ENCODE results near the gene TBK1. TPM values are rescaled to one million over a fixed set of nuclear protein-coding genes. Genes with fewer than 3 reads are reported as not detected.

The TBK1 gene
- polyA plus RNA-seq, 2 of the 4 experiments (the other 2 are of a cell fraction), result 29.3 to 52.5 TPM

- DNase-seq (ENCODE audit: low read depth in 1 of 2, low spot score in 1 of 2) (peak; percentile 46 to 72), ATAC-seq (peak; percentile 41 to 67; a peak in 4 of 6 replicates), FAIRE-seq (no peak)
- 2% methylated on average over 16 of the region's 16 CpGs for WGBS (ENCODE audit: missing lambda C conversion rate)
- ChIA-PET POLR2A (interaction anchor here (0.7 kb wide), 1 partner anchor 17 kb away, joined by 4 read pairs; no protein-coding TSS in a partner anchor), CTCF (interaction anchor here (1.2 kb wide), 1 partner anchor 11 kb away, joined by 6 read pairs; no protein-coding TSS in a partner anchor)
- H3K27ac ChIP-seq, result peak overlapping the region; percentile 96 to 97
- H3K4me1 ChIP-seq, result peaks cover 18% of the 10 kb centered on the region; the same call in 2 of the 3 replicates
- H3K9me3 ChIP-seq, result no peaks in the 10 kb centered on the region
- no peak for TF ChIP-seq CBX8 (IDR thresholded peaks at IDR 0.05)
- TF ChIP-seq CBX2 (IDR thresholded peaks at IDR 0.05; ENCODE audit: borderline replicate concordance, low read depth), result no peak
- no peak for TF ChIP-seq BCL3 (IDR thresholded peaks at IDR 0.05)
- 0 out of 2 replicates have a peak, but pooled peaks have one; percentile 37 for TF ChIP-seq HOXA7 (CRISPR knock-in tag; IDR thresholded peaks at IDR 0.05)
- TF ChIP-seq EHF (CRISPR knock-in tag; IDR thresholded peaks at IDR 0.05), result no peak
- TF ChIP-seq MAFK (IDR thresholded peaks at IDR 0.05; ENCODE audit: partially characterized antibody), result peak; percentile 95
- TF ChIP-seq FOSL2 (IDR thresholded peaks at IDR 0.05), result no peak
- TF ChIP-seq FOSL2 (CRISPR knock-in tag; IDR thresholded peaks at IDR 0.05), result peak; percentile 61
- TF ChIP-seq NFE2L2 (conservative IDR thresholded peaks at IDR 0.05; ENCODE audit: low read length), result peak; percentile 73
- peak overlapping the region; percentile 67 for H3K4me3 ChIP-seq
- peak overlapping the region; percentile 84 for H3K4me2 ChIP-seq
Measured at GRCh38 chr12:64452559-64453329, 824 bp downstream of the TBK1 start.

GRCh38 chr12:64455506-64455905, 3.6 kb downstream of the TBK1 start:
- 92% methylated on average over 1 of the region's 1 CpG for WGBS (ENCODE audit: missing lambda C conversion rate)
- ATAC-seq (no peak), DNase-seq (ENCODE audit: low read depth in 1 of 2, low spot score in 1 of 2) (no peak), FAIRE-seq (no peak)
- Histone ChIP-seq H3K27ac (no peak overlapping the region), H3K4me3 (no peak overlapping the region), H3K4me1 (peaks cover 33% of the 10 kb centered on the region), H3K4me2 (peak overlapping the region; percentile 2; the same call in 1 of the 3 replicates), H3K9me3 (no peaks in the 10 kb centered on the region)
- TF ChIP-seq RARB (CRISPR knock-in tag; IDR thresholded peaks at IDR 0.05) (no peak), FOSL2 (IDR thresholded peaks at IDR 0.05) (no peak), FOSL2 (CRISPR knock-in tag; IDR thresholded peaks at IDR 0.05) (no peak), CEBPB (IDR thresholded peaks at IDR 0.05) (no peak), MAFK (IDR thresholded peaks at IDR 0.05; ENCODE audit: partially characterized antibody) (no peak), PHF8 (IDR thresholded peaks at IDR 0.05; ENCODE audit: borderline replicate concordance, low read depth) (no peak), RFX5 (IDR thresholded peaks at IDR 0.05) (no peak), ZSCAN20 (CRISPR knock-in tag; IDR thresholded peaks at IDR 0.05) (no peak), ESRRA (IDR thresholded peaks at IDR 0.05; ENCODE audit: borderline replicate concordance, low read length) (no peak), FOXS1 (CRISPR knock-in tag; IDR thresholded peaks at IDR 0.05) (no peak), REST (IDR thresholded peaks at IDR 0.05) (no peak), ATOH8 (CRISPR knock-in tag; IDR thresholded peaks at IDR 0.05; ENCODE audit: low read depth) (no peak), BCL3 (IDR thresholded peaks at IDR 0.05) (no peak), HOXB5 (CRISPR knock-in tag; IDR thresholded peaks at IDR 0.05) (no peak), MYC (IDR thresholded peaks at IDR 0.05; ENCODE audit: borderline replicate concordance, low read length) (no peak)
- CTCF ChIA-PET, result interaction anchor here (0.6 to 1.0 kb wide), 2 partner anchors 611 to 629 kb away, joined by 3 read pairs; partner anchors contain the start of gene SRGAP1
- POLR2A ChIA-PET, result no interaction called here
